Thoracic aorta endothelial cell (primary cell): ENCODE measurements around the gene NME4. TPM values are rescaled to one million over a fixed set of nuclear protein-coding genes. Genes with fewer than 3 reads are reported as not detected.

Experiments used
- small RNA-seq: library from RNA; depleted of rRNA; stranded (forward); fragments of <200 nt; gene quantifications from one replicate; pipeline ENCODE3, GENCODE V24; 2012
- total RNA-seq: library from RNA; depleted of rRNA; stranded (reverse); fragments of >200 nt; gene quantifications from 2 replicates; pipeline ENCODE4 v1.2.3, GENCODE V29; 2012

NME4 gene
- 71.9 and 83.6 TPM in 2 replicates for total RNA-seq

GRCh38 chr16:397135-397661 is at the start of gene NME4:
Gene NME4 (plus strand): TSS chr16:397199. CDS start chr16:397223, 24 bp downstream.

GRCh38 chr16:352547-353403 is 44.2 kb upstream of the NME4 start, which contains the start of gene AXIN1:
Gene AXIN1 (minus strand): TSS chr16:352723. CDS start chr16:347025, 5,698 bp downstream.

GRCh38 chr16:370443-370842 is 26.6 kb upstream of the NME4 start, which contains the start of gene MRPL28:
Gene MRPL28 (minus strand): TSS chr16:370538. CDS start chr16:370218, 320 bp downstream.

GRCh38 chr16:381789-382717 is 14.9 kb upstream of the NME4 start, which contains the start of gene PGAP6:
Gene PGAP6 (minus strand): TSS chr16:381978. CDS start chr16:381821, 157 bp downstream.

GRCh38 chr16:401468-402348 is 4.7 kb downstream of the NME4 start, which contains the start of gene DECR2:
Gene DECR2 (plus strand): TSS chr16:401885. CDS start chr16:401964, 79 bp downstream.

GRCh38 chr16:425082-425718 is 28.2 kb downstream of the NME4 start, which contains the start of gene RAB11FIP3:
Gene RAB11FIP3 (plus strand): TSS chr16:425649. CDS start chr16:426007, 358 bp downstream.

Small RNA genes lying within 50 kb of the gene (small RNA-seq; reads per million reads assigned to genes)
- gene RF00019, result not detected

Other genes starting within 250 kb of the NME4 start
- gene HBZ, start 244.6 kb upstream of the NME4 start, total RNA-seq, result not detected in 2 replicates
- not detected in 2 replicates for gene HBM, start 231.2 kb upstream of the NME4 start, total RNA-seq
- not detected in 2 replicates for gene HBA2, start 224.3 kb upstream of the NME4 start, total RNA-seq
- gene HBA1, start 220.5 kb upstream of the NME4 start, total RNA-seq, result not detected in 2 replicates
- gene HBQ1, start 216.7 kb upstream of the NME4 start, total RNA-seq, result 0.40 TPM in 1 of 2 replicates, not detected in the other
- gene LUC7L, start 167.8 kb upstream of the NME4 start, total RNA-seq, result 67.2 and 67.8 TPM in 2 replicates
- 62.6 and 66.9 TPM in 2 replicates for gene FAM234A, start 162.4 kb upstream of the NME4 start, total RNA-seq
- 3.1 and 3.6 TPM in 2 replicates for gene RGS11, start 121.3 kb upstream of the NME4 start, total RNA-seq
- 0.79 and 1.7 TPM in 2 replicates for gene ARHGDIG, start 116.6 kb upstream of the NME4 start, total RNA-seq
- gene PDIA2, start 114.0 kb upstream of the NME4 start, total RNA-seq, result 0.29 and 0.66 TPM in 2 replicates
- 19.8 and 20.8 TPM in 2 replicates for gene AXIN1, start 44.5 kb upstream of the NME4 start, total RNA-seq
- 85.0 and 90.7 TPM in 2 replicates for gene MRPL28, start 26.7 kb upstream of the NME4 start, total RNA-seq
- gene PGAP6, start 15.2 kb upstream of the NME4 start, total RNA-seq, result 56.7 and 57.8 TPM in 2 replicates
- gene DECR2, start 4.7 kb downstream of the NME4 start, total RNA-seq, result 12.2 and 16.1 TPM in 2 replicates
- 34.2 and 39.8 TPM in 2 replicates for gene RAB11FIP3, start 28.4 kb downstream of the NME4 start, total RNA-seq
- 42.2 and 70.2 TPM in 2 replicates for gene CAPN15, start 130.5 kb downstream of the NME4 start, total RNA-seq
- 0.07 TPM in 1 of 2 replicates, not detected in the other for gene PRR35, start 163.2 kb downstream of the NME4 start, total RNA-seq
- 0.86 and 1.1 TPM in 2 replicates for gene NHLRC4, start 169.8 kb downstream of the NME4 start, total RNA-seq
- gene PIGQ, start 172.8 kb downstream of the NME4 start, total RNA-seq, result 24.9 and 30.7 TPM in 2 replicates
- 11.2 and 13.9 TPM in 2 replicates for gene RAB40C, start 192.9 kb downstream of the NME4 start, total RNA-seq
- gene WFIKKN1, start 233.8 kb downstream of the NME4 start, total RNA-seq, result 0.13 and 0.22 TPM in 2 replicates
- gene METTL26, start 239.1 kb downstream of the NME4 start, total RNA-seq, result 87.8 and 119 TPM in 2 replicates
- gene MCRIP2, start 244.6 kb downstream of the NME4 start, total RNA-seq, result 14.1 TPM in 2 replicates